ENCODE data around the gene PTPRU.

Gene PTPRU

DNA sequence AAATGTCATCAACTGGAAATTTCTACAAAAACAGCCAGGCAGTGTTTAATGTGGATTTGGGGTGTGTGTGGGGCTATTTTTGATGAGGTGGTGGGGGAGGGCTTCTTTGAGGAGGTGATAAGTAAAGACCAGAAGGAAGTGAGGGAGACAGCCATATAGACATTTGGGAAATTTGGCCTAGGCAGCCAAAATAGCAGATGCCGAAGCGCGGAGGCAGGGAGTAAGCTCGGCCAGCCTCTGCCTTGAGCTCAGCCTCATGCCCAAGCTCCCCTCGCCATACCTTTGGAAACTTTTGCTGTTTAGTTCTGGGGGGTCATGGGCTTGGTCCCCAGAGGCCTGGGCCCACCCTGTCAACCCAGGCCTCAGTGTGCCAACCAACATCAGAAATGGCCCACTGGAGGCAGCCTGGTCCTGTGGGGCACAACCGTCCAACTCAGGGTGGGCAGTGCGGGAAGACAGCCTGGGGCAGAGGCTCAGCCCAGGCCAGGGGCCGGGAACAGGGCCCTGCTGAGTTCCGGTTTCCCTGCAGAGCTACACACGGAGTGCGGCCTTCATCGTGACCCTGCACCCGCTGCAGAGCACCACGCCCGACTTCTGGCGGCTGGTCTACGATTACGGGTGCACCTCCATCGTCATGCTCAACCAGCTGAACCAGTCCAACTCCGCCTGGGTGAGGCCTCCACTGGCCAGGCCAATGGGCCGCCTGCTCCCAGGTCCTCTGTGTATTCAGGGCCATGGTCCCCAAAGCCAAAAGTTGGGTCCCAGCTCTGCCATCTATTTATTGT lies 84.0 kb downstream of the PTPRU start:
- DNase-seq = no peak

DNA sequence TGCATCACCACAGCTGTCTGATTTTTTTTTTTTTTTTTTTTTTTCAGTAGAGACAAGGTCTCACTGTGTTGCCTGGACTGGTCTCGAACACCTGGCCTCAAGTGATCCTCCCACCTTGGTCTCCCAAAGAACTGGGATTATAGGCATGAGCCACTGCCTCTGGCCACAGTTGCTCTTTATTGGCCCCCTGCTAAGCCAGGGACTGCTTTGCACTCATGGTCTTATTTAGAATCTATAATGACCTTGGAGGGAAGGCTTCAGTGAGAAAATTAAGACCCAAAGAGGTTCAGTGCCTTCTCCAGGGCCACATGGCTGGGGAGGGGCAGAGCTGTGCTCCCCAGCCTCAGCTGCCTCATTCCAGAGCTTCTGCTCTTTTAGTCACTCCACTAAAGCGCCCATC lies 84.9 kb downstream of the PTPRU start:
- DNase-seq = no peak

DNA sequence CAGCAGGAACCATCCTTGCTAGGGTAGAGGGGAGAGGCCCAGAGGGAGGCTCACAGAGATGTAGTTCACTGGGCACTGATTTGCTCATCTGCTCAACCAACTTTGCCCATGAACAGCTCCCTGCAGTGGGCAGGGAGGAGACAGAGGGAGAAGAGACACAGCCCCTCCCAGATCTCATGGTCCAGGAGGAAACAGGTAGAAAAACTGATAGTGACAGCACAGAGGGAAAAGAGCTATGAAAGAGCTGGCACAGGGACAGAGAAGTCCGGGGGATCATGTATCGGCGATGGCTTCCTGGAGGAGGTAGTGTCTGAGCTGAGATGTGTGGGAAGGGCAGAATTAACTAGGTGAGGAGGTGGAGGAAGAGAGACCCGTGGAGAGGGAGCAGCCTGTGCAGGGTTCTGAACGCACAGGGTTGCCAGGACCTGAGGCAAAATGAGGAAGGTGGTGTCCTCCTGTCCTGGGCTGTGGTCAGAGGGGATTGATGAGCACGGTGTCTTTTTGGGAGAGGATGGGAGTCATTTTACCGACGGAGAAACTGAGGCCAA lies 85.9 kb downstream of the PTPRU start:
- DNase-seq = no peak

DNA sequence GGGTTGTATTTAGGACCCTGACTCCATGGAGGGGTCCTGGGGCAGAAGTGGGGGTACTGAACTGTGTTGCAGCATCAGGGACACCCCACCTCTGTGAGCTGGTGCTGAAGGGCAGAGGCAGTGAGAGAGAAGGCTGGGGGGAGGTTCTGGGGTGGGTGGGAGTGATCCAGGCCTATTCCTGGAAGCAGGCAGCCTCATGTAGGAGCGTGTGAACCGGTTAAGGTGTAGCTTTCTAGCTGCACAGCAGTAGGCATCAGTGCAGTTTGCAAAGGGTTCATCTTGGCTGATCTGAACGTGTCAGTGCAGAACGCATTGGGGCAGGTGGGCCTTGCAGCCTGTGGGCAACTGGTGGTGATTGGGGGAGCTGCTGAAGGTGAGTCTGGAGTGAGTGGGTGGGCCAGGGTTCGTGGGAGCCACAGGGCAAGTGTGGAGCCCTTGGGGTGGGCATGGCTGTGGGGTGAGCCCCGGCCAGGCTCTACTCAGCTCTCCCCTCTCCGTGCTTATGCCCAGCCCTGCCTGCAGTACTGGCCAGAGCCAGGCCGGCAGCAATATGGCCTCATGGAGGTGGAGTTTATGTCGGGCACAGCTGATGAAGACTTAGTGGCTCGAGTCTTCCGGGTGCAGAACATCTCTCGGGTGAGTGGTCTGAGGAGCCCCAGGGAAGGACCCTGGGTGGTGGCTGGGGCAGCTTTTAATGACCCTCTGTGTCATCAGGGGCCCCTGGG lies 86.7 kb downstream of the PTPRU start:
- DNase-seq = no peak

DNA sequence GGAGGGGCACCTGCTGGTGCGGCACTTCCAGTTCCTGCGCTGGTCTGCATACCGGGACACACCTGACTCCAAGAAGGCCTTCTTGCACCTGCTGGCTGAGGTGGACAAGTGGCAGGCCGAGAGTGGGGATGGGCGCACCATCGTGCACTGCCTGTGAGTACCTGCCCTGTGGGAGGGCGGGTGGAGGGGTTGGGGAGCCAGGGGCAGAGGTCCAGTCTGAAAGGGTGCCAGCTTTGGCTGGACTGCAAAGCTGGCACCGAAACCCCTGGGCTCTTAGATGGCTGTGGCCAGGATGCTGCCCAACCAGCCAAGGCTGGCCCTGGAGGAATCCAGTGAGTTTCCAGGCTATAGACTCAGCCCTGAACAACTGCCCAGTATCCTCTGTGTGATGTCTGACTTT lies 87.3 kb downstream of the PTPRU start:
- no peak for DNase-seq

DNA sequence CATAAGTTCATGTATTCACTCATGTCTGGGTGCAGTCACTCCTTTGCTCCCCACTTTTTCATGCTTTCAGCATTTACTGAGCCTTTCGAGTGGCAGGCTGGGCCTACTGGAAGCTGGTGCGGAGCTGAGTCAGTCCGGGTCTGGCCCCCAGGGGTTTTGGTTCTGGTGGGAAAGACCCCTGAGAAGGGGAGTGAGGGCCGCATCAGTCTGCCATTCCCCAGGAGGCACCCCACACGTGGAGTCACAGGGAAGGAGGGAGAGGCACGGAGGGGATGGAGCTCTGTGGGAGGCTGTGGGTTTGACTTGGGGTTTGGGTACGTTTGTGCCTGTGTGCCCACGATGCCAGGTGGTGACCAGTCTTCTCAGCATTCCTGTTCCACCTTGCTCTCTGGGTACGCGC lies 87.9 kb downstream of the PTPRU start:
- DNase-seq = no peak

DNA sequence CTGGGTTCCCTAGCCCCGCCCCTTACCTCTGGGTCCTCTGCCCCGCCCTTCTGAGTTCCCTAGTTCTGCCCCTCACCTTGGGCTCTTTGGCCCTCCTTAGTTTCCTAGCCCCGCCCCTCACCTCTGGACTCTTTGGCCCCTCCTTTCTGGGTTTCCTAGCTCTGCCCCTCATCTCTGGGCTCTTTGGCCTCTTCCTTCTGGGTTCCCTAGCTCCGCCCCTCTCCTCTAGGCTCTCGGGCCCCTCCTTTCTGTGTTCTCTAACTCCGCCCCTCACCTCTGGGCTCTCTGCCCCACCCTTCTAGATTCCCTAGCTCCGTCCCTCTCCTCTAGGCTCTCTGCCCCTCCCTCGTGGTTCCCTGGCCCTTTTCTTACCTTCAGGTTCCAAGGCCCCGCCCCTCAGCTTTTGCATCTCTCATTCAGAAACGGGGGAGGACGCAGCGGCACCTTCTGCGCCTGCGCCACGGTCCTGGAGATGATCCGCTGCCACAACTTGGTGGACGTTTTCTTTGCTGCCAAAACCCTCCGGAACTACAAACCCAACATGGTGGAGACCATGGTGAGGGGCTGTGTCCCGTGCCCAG lies 88.5 kb downstream of the PTPRU start:
- no peak for DNase-seq

DNA sequence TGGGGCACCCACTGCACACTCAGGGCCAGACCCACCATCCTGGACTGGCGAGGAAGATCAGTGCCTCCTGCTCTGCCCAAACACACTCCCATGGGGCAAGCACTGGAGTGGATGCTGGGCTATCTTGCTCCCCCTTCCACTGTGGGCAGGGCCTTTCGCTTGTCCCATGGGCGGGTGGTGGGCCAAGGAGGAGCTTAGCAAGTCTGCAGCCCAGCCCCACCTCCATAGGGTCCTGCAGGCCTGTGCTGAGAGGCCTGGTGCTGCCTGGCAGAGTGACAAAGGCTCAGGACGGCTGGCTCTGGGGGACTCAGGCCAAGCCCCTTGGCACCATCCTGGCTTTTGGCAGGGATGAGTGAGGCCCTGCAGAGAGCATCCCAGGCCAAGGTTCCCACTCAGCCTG lies 89.4 kb downstream of the PTPRU start:
- no peak for DNase-seq

DNA sequence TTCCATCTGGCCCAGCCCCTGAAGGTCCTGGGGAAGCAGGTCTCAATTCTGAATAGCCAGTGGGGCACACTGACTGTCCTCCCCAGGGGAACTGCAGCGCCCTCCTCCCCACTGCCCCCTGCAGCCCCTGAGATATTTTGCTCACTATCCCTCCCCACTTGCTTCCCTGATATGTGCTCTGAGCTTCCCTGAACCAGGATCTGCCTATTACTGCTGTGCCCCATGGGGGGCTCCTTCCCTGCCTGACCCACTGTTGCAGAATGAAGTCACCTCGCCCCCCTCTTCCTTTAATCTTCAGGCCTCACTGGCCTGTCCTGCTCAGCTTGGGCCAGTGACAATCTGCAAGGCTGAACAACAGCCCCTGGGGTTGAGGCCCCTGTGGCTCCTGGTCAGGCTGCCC lies 89.8 kb downstream of the PTPRU start:
- no peak for DNase-seq

DNA sequence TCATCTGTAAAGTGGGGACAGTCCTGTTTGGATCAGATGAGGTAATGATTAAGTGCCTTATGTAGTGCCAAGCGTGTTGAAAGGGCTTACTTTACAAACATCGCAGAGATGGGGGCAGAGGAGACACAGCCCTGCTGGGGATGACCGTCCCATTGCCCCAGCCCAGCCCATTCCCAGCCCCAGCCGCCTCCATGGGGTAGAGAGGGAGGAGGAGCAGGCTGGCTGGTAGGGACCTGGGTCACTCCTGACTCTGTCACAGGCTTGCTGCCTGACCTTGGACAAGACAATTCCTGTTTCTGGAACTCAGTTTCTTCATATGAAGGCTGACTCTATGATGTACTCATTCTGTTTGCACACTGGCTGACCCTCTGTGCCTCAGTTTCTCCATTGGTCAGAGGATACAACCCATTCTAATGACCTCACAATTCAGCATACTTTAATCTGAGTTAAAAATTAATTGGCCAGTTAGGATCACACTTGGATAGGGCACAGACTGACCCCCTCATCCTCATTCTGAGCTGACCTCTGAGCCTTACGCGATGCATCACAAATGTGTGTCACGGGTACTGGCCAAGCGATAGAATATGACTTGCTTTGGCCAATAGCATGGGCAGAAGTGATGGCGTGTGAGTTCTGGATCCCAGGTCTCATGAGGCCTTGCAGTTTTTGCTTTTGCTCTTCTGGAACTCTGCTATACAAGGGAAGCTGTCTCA lies 91.1 kb downstream of the PTPRU start:
- no peak for DNase-seq

DNA sequence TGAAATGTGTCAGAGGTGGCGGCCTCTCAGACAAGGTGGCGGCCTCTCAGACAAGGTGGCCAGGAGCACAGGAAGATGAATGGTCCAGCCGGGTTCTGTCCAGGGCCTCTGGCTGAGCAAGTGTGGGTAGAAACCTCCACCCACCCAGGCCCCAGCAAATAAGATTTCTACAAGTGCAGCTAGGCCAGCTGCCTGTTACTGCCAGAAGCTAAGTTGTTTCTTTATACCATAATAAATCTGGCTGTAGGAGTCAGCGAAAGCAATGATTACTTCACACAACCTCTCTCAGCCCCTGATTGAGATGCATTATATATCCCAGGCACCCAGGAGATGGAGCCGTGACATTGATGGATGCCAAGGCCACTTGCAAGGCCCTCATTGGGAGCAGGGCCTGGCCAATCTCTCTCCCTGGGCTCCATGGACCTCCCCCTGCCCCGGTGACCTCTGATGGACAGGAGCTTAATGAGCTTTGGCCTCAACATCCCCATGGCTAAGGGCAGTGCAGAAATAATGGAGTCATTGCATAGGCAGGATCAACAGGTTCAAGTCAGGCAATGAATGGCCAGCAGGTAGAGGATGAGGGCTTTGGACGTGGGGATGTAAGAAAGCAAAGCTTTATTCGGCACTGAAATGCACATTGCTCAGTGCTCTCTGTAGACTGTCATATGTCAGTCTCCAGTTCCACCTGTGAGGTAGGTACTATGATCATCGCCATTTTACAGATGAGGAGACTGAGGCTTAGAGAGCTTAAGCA lies 92.9 kb downstream of the PTPRU start:
- DNase-seq = no peak

DNA sequence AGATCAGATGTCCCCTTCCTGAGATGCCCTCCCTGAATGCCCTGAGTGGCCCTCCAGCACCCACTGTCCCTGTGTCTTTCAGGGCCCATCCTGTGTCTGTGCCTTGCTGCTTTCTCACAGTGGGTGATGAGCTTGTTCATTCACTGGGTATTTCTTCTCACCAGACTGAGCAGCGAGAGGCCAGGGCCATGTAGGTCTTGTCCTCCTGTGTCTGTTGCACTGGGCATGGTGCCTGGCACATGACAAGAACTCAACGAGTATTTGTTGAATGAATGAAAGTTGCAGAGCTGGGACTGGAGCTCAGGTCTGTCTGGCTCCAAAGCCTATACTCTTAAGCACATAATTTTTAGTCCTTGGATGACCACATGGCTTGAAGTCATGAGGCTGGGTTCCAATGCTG lies 93.8 kb downstream of the PTPRU start:
- no peak for DNase-seq

DNA sequence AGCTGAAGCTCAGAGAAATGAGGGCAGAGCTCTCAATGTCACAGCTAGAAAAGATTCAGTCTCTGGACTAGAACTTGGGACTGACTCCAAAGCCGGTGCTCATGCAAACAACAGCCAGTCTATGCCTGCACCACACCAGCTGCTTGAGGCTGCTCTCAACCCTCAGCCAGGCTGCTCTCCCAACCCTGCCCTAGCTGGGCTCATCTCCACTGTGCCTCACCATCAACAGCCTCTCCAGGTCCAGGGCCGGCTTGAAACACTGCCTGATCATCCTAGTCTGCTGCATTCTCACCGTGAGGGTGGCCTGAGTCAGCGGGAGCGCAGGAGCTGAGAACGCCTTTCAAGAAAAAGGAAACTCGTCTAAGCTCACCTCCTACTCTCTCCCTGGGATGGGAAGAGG lies 94.5 kb downstream of the PTPRU start:
- DNase-seq = no peak

DNA sequence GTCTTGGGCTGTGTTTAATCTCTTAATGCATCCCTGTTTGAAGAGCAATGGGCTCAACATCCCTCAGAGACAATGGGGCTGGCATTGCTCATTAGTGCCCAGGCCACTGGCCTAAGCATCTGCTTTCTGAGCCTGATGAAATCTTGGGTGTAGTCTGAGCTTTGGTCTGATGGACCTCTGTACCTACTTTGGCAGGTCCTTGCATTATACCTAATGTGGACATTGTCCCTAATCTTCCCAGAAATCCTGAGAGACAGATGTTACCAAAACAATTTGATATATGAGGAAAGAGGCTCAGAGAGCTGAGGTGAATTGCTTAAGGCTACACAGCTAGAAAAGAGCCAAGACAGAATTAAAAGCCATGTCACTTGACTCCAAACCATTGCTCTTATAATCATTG lies 95.0 kb downstream of the PTPRU start:
- no peak for DNase-seq

DNA sequence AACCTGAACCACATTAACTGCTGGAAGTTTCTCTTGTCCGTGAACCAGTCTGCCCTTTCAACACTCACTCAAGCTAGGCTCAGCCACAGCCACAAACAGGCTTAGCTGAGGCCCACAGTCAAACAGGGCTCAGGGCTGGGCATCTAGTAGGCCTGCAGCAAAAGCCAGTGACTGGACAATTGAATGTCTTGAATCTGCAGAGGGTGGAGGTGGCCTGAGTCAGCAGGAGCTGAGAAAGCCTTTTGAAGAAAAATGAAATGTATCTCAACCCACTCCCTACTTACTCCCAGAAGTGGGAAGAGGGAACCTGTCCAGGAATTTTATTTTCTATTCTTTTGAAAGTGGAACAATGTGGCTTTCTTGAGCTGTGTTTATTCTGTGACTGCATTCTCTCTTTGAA lies 95.4 kb downstream of the PTPRU start:
- no peak for DNase-seq

DNA sequence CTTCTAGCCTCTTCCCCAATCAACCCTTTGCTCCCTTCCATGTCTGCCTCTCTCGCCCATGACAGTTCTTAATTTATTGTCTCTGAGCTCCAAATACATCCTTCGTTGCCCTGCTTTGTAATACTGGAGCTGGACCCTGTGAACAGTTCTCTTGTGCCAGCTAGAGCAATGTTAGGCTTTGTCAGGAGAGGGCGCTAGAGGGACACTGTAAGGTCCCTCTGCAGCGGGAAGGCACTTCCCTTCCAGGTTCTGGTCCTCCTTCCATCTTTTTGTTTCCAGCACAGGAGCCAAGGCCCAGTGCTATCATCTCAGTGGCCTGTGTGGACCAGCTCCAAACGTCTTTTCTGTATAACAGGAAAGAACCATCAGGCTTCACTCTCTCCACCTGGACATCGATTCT lies 95.9 kb downstream of the PTPRU start:
- DNase-seq = no peak

DNA sequence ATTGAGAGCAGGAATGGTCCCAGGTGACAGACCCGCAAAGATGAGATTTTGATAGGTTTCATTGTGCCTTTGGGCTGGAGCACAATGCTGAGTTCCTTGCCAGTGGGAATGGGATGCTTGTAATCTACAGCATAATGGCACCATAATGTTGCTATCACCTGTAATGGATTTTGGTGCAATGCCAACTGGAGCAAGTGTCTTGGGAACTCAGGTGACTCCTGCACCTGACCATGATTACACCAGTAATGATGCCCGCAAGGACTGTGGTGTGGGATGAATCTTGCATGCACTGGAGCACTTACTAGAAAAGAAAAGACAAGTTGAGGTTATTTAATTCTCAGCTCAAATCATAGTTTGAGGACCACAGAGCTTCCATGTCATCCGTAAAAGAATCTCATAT lies 96.7 kb downstream of the PTPRU start:
- no peak for DNase-seq

DNA sequence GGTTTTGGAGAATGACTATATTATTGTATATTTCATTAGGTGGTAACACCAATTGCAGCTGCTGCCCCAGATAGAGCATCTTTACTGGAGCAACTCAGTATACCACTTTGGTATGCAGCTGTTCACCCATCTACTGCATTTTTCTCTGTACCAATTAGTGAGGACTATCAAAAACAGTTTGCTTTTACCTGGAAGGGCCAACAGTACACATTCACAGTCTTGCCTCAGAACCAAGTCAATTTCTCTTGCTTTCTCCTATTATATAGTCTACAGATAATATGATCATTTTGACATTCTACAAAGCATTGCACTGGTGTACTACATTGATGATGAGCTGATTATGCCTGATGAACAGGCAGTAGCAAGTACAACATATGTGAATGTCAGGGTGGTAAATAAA lies 99.3 kb downstream of the PTPRU start:
- no peak for DNase-seq

DNA sequence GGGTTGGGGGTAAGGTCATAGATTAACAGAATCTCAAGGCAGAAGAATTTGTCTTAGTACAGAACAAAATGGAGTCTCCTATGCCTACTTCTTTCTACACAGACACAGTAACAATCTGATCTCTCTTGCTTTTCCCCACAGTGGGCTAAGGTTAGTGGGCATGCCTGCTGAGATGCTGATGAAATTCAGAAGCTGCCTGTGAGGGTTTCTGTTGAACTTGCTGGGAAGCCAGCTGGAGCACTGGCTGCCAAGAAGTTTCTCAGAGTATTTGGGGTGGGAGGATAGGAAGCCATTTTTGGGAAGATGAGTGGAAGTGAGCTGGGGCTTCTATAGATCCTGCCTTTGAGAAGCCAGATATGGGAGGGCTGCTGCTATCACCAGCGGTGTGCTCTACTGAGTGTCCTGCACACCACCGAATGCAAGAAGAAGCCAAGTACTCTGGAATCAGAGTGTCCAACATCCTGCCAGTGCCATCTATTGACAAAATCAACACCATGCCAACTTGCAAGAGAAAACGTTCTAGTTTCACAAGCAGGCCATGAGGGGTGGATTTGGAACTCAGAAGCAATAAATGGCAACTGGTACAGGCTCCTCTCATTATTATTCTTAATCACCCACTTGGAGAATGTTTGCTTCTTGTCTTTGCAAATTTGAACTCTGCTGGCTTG lies 102.7 kb downstream of the PTPRU start:
- no peak for DNase-seq

DNA sequence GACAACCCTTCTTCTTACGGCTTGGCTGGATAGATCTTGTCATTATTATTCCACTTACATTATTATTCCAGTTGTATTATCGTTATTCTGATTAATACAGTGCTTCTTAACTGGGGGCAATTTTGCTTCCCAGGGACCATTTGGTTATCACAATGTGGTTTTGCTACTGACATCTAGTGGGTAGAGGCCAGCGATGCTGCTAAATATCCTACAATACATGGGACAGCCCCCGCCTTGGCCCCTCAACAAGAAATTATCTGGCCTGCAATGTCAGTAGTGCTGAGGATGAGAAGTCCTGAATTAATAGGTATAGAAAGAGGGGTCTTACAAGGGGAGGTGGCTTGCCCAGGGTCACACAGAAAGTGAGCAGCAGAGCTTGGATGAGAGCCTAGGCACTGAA lies 105.6 kb downstream of the PTPRU start:
- no peak for DNase-seq

DNA sequence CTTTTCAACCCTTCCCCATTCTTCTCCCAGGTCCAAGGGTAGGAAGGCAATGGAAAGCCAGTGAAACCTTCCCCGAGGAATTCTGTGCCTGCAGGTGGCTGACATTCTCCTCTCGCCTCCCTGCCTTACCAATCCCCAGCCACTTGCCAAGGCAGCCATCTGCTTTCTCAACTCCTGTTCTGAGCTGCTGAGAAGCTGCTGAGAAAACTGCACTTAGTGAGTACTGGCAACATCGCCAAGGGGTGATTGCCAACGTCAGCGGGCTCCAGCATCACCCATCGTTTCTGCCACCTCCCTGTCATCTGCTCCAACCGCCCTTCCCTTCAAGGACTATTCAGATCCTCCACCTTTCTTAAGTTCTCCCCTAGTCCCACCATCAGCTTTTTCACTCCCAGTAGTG lies 106.0 kb downstream of the PTPRU start:
- DNase-seq = no peak

DNA sequence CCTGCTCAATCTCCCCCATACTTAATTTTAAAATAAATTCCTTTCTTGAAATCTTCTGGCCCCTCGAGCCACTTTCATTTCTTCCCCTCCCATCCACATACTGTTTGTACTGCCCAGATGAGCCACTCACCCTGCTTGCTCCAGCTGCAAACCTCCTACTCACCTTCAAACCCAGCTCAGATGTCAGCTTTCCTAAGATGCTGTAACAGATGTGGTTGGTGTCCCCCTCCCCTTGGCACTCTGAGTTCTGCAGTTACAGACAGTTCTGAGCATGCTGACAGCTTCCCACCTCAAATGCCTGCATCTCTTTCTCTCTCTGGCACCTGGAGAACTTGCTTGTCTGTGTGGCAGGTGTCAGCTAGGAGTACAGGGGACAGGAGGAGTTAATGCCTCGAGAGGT lies 106.7 kb downstream of the PTPRU start:
- DNase-seq = no peak
